GM08714 (cell line): Measurements from ENCODE around the gene FMNL2.

Source experiments
- H3K4me3 ChIP-seq: fragments of 200-500 bp; sonication (Bioruptor generic); 2 replicates; pipeline ENCODE4 v1.5.1; 2014; ENCODE audit warnings: mild to moderate bottlenecking, low read length, inconsistent platforms
- ZNF274 ChIP-seq: IDR thresholded peaks from 2 replicates; pipeline ENCODE4 v1.6.1; 2012; ENCODE audit warnings: mild to moderate bottlenecking, low read depth, low read length

FMNL2 gene

DNA sequence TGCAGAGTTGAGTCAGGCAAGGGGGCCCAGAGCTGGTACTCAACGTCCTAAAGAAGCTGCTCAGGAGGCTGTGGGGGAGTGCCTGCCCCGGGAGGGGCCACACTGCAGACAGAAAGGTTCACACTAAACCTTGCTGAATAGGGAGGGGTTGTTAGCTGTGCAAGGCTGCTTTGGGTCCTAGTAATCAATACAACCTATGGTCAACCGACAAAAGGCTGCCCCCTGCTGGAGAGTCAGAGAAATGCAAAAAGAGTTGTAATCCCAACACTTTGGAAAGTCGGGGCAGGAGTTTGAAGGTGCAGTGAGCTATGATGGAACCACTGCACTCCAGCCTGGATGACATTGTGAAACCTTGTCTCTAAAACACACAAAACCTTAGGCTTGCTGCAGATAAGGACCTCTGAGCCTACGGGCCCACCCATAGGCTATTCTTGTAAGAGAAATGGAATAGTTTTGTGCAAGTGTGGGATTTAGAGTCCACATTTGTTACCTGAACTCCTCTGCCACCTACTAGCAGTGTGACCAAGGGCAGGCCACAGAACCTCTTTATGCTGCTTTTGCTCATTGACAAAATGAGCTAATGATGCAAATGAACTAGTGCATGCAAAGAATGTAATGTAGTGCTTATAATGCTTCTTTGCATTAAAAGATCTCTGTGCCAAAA lies 300.8 kb downstream of the FMNL2 start:
- TF ChIP-seq ZNF274 = no peak
- H3K4me3 ChIP-seq = no peak overlapping the region

DNA sequence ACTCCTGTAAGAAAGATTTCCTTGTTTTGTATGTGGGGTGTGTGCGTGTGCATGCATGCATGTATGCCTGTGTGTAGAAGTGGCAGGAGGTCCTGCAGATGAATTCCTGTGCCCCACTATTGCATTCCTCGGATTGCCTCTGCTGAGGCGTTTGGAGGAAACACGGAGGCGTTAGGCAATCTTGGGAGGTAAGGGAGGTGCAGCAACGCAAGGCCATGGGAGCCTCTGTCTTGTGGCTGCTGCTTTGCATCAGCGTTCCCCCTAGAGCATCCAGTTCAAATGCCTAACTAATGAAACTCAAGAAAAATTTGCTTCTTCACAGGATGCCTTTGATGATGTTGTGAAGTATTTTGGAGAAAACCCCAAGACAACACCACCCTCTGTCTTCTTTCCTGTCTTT lies 302.3 kb downstream of the FMNL2 start:
- no peak for TF ChIP-seq ZNF274
- H3K4me3 ChIP-seq = no peak overlapping the region

DNA sequence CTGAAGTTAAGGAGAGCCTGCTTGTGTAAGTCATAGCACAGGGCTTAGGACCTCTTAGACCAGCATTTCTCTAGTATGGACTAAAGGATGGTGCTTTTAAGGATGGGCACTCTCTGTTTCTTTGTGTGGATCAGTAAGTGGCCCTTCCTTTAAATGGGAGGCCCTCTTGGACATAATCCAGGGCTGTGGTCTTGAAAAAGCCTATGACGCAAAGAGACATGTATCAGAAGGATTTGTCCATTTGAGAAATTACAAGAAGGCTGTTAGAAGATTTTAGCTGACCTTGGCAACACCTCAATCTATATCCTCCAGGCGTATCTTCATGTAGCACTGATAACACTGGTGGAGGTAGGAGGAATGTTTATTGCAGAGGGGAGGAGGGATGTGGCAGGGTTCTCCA lies 303.1 kb downstream of the FMNL2 start:
- H3K4me3 ChIP-seq = no peak overlapping the region
- no peak for TF ChIP-seq ZNF274

DNA sequence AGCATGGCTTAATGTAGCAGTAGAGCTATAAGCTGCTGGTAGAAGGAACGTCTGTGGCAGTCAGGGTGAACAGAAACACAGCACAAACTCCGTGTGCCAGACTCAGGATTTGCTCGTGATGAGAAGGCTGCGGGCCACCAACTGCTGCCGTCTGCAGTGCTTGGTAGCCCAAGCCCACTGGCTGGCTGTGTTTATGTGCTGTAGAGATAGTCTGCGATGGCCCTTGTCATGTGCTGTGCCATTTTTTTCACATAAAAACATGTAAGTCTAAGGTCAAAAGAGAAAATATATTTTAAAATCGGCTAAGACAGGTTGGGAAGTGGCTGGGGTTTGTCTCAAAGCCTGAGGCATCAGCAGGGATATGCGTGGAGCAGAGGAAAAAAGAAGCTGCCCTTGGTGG lies 303.6 kb downstream of the FMNL2 start:
- no peak for TF ChIP-seq ZNF274
- no peak overlapping the region for H3K4me3 ChIP-seq

DNA sequence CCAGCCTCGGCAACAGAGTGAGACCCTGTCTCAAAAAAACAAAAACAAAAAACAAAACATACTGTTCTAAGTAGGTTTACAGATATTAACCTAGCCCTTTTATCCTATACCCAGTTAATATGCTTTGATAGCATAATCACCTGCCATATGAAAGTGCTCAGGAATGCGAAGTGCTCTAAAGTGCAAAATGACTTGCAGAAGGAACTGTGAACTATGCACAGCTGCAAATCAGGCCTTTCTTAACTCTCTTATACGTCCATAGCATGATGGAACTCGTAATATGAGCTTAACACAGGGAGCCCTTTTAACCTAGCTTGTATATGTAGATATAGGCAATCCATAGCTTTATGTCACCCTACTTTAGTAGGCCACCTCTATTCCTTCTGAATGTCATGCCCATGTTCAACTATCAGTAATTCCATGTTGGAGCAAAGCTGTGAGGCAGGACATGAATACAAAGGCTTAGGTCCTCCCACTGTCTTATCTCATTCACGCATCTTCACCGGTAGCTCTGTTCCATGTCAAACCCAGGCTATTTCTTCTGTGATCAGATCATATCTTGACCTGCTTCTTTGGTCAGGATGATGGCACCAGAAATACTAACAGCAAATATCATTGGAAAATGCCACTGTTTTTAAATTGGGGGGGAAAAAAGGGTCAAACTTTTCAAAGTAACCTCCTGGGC lies 309.4 kb downstream of the FMNL2 start:
- no peak for TF ChIP-seq ZNF274
- no peak overlapping the region for H3K4me3 ChIP-seq

DNA sequence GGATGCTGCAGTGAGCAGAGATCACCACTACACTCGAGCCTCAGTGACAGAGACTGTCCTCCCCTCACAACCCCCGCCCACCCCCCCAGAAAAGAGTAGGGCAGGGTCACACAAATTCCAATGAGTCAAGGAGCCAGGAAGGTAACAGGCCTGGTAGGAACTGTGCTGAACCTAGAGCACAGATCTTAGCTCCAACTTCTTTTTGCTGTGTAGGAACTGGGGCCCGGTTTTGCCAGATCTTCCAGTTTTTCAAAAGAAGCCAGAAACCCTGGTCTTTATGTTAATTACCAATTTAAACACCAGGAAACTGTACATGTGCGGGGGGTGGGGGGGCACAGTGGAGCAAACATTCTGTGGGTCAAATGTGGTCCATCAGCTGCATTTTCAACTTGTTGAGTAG lies 311.3 kb downstream of the FMNL2 start:
- no peak for TF ChIP-seq ZNF274
- H3K4me3 ChIP-seq = no peak overlapping the region

DNA sequence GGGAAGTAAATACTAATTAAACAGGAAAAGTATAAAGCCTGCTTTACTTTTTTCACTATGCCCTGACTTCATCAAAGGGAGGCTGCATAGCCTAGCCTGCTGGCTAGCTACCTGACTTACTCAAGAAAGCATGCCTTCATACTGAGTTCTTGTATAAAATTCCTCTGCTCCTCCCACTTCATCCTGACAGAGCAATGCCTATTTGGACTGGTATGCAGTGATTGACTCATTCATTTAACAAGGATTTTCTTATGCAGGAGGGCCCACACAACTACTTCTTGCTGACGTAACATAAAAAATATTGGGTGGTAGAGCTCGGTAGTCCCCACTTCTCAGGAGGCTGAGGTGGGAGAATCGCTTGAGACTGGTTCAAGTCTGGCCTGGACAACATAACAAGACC lies 311.8 kb downstream of the FMNL2 start:
- H3K4me3 ChIP-seq = no peak overlapping the region
- TF ChIP-seq ZNF274 = no peak

DNA sequence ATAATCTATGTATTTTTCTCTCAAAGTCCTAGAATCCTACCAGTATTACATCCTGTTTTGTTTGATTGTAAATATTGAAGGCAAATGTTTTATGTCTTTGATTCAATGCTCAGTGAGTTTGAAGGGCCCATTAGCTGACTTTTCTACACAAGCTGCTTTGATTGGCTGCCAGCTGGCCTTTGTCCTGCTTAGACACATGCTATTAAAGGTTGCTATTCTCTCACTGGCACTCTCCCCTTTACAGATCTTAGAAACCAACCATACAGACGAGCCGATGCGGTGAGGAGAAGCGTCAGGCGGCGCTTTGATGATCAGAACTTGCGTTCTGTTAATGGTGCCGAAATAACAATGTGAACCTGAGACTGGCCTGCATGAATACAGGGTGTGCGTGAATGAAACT lies 312.6 kb downstream of the FMNL2 start:
- H3K4me3 ChIP-seq = no peak overlapping the region
- TF ChIP-seq ZNF274 = no peak

DNA sequence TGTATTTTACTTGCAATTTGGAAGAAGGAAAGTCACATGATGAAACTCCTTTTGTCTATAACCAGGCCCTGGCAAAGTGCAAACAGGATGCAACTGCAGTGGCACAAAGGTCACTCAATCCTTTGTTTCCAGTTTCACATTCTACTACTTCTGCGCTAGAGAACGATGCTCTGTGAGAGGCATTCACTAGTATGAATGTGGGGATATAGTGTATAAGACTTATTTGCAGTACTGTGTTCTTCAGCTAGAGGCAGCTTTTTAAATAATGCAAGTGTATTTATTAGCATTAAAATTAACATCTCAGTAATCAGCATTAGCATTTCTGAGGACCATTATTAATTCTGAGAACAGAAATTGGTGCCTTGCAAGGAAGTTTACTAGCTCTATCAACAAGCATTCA lies 313.4 kb downstream of the FMNL2 start:
- TF ChIP-seq ZNF274 = no peak
- H3K4me3 ChIP-seq = no peak overlapping the region

DNA sequence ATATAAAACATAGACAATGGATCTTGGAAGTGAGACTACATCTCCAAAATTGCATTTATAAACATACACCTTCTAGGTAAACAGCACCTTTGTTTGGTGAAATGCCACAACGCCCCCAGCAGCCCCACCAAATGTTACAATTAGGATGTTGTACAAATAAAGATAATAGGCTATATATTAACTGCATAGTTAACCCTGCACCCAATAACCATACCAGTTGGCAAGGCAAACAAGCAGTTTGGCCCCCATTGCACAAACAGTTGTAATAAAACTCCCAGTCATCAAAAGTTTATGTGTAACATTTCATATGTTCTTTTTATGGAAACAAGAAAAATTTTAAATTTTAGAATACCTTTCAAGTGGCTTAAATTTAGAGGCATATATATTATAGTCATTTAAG lies 315.0 kb downstream of the FMNL2 start:
- no peak for TF ChIP-seq ZNF274
- no peak overlapping the region for H3K4me3 ChIP-seq

DNA sequence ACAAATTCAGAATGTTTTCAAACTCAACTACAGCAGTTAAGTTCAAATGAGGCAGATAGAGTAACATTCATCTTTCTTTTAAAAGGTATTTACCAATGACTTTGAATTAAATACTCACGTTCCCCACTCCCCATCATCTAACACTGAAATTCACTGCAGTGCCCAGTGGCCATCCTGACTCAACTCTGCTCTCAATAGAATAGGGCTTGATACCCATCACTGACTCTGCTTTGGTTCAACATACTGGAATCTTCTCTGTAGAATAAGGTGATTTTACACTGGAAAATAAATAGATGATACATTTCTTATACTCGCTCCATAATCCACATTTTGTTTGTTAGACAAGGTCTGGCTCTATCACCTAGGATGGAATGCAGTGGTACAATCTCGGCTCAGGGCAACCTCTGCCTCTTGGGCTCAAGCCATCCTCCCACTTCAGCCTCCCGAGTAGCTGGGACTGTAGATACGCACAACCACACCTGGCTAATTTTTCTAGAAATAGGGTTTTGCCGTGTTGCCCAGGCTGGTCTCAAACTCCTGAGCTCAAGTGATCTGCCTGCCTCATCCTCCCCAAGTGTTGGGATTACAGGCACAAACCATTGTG lies 315.9 kb downstream of the FMNL2 start:
- no peak overlapping the region for H3K4me3 ChIP-seq
- TF ChIP-seq ZNF274 = no peak

DNA sequence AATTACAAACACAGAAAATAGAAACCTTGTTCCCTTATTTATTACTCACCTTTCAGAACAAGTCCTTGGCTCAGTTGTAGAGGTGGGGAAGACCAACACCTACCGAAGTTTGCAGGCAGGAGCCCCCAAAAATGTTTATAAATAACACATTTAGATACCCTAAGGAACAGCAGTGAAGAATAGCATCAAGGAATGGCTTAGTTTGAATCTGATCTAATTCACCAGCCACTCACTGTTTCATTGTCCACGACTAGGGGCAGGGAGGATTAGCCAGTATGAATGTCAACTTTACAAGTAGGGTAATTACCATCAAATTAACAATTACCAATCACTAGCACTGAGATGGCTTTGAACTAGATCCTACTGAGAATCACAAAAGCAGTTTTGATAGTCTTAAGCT lies 316.9 kb downstream of the FMNL2 start:
- no peak overlapping the region for H3K4me3 ChIP-seq
- TF ChIP-seq ZNF274 = no peak

DNA sequence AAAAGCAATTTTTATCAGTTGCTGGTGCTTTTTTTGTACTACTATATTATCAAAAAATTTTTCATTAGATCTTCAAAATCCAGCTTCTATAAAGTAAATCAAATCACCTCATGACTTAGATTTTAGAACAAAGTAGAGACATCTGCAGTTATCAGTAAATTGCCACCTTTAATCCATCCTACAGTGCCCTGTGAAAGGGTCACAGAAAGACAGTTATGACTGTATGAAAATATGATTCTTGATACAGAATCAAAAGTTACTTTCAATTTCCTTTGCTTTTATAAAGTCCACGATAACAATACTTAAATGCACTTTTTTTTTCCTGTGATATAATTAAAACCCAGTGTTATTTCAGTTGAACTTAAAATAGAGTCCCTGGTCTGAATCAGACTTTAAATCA lies 320.9 kb downstream of the FMNL2 start:
- H3K4me3 ChIP-seq = no peak overlapping the region
- TF ChIP-seq ZNF274 = no peak

DNA sequence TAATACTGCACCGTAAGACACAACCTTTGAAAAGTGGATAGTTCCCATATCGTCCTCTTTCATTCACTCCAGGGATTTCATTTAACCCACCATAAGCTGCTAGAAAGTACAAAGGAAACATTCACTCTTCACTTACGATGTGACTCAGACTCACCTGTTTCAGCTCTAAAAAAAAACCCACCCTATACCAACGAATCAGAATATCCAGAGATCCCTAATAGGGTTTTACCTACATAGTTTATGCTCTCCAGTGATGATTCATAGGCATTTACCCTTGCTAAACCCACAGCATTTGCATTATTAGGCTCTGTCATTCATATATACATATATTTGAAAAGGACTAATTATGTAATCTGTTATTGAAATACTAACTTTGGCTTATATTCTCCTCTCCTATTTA lies 322.1 kb downstream of the FMNL2 start:
- no peak for TF ChIP-seq ZNF274
- no peak overlapping the region for H3K4me3 ChIP-seq

DNA sequence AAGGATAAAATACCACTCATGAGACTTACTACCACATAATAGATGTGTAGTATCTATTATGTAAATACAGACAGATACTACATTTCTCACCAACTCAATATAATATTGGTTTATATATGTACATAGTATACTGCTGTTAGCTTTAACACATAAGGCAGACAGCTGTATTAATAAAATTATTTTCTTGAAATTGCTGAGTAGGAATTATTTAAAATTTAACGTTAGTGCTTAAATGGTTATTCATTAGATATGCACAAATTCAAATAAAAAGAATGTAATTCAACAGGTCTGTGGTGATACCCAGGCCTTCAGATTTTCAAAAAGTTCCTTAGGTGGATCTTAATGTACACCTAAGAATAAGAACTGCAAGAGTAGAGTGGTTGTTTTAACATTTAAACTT lies 323.2 kb downstream of the FMNL2 start:
- H3K4me3 ChIP-seq = no peak overlapping the region
- TF ChIP-seq ZNF274 = no peak
